Activated CD4-positive, alpha-beta memory T cell treated with anti-CD3 and anti-CD28 coated beads, Interleukin-2, amount 10 ng/mL, durations not matched to agents 7 days and 5 days (primary cell): ENCODE results near the gene PAK6. TPM values are rescaled to one million over a fixed set of nuclear protein-coding genes. Genes with fewer than 3 reads are reported as not detected.

Source experiments
- CTCF ChIA-PET: fragments of 350-600 bp; sonication (Branson Sonifier 250); formaldehyde crosslinking; loops from one replicate; lab custom pipeline; 2021; ENCODE audit warnings: antibody characterized with exemption, inconsistent platforms; lab: Charles Lee
- POLR2A ChIA-PET: fragments of 350-600 bp; sonication (Branson Sonifier 250); formaldehyde crosslinking; loops from one replicate; lab custom pipeline; 2021; ENCODE audit warnings: antibody characterized with exemption; lab: Charles Lee
- DNase-seq: peaks from one replicate; pipeline ENCODE4 v3.0.0-alpha.2; 2020
- H3K27ac Mint-ChIP-seq: one replicate; pipeline ENCODE4 v1.8.0; 2021; ENCODE audit warnings: mild to moderate bottlenecking, mixed read lengths
- H3K27me3 Mint-ChIP-seq: one replicate; pipeline ENCODE4 v1.8.0; 2021; ENCODE audit warnings: mixed read lengths
- H3K36me3 Mint-ChIP-seq: one replicate; pipeline ENCODE4 v1.8.0; 2021; ENCODE audit warnings: low read depth, mixed read lengths
- H3K4me1 Mint-ChIP-seq: one replicate; pipeline ENCODE4 v1.8.0; 2021; ENCODE audit warnings: mixed read lengths
- H3K4me3 Mint-ChIP-seq: one replicate; pipeline ENCODE4 v1.8.0; 2021; ENCODE audit warnings: mild to moderate bottlenecking, mixed read lengths
- H3K9me3 Mint-ChIP-seq: one replicate; pipeline ENCODE4 v1.8.0; 2021; ENCODE audit warnings: mixed read lengths
- total RNA-seq, 2 experiments: library from RNA; stranded (reverse); gene quantifications; one replicate each; pipeline ENCODE4 v1.2.3, GENCODE V29; 2021

PAK6 gene
- total RNA-seq, 2 experiments from 2014 or later, result 0.20 to 0.65 TPM

- Mint-ChIP-seq H3K27ac (no peak overlapping the region), H3K4me1 (peaks cover 17% of the 10 kb centered on the region), H3K9me3 (no peaks in the 10 kb centered on the region), H3K27me3 (peaks cover 43% of the 10 kb centered on the region), H3K4me3 (no peak overlapping the region), H3K36me3 (no peaks in the 10 kb centered on the region)
- POLR2A ChIA-PET, result interaction anchor here (1.2 kb wide), 1 partner anchor 40 kb away, joined by 3 read pairs; no protein-coding TSS in a partner anchor
- DNase-seq, result no peak
- CTCF ChIA-PET, result interaction anchor here (2.4 to 12.3 kb wide), 4 partner anchors 10 to 38 kb away, joined by 10 to 262 read pairs (median 108); partner anchors contain the start of genes CCDC9B and INAFM2
These were observed 74.9 kb downstream of the PAK6 start for GRCh38 chr15:40313531-40314398.

- Mint-ChIP-seq H3K4me3 (no peak overlapping the region), H3K36me3 (no peaks in the 10 kb centered on the region), H3K27ac (no peak overlapping the region), H3K27me3 (peaks cover 46% of the 10 kb centered on the region), H3K4me1 (peaks cover 7% of the 10 kb centered on the region), H3K9me3 (no peaks in the 10 kb centered on the region)
- no peak for DNase-seq
- POLR2A ChIA-PET, result interaction anchor here (1.0 to 1.3 kb wide), 3 partner anchors 9 to 21 kb away, joined by 3 to 5 read pairs (median 3); no protein-coding TSS in a partner anchor
- CTCF ChIA-PET, result interaction anchor here (1.0 to 12.3 kb wide), 3 partner anchors 9 to 36 kb away, joined by 3 to 157 read pairs (median 10); partner anchors contain the start of genes CCDC9B and INAFM2
These were observed 75.9 kb downstream of the PAK6 start for GRCh38 chr15:40314723-40315276.

- Mint-ChIP-seq H3K27ac (no peak overlapping the region), H3K4me3 (no peak overlapping the region), H3K9me3 (no peaks in the 10 kb centered on the region), H3K27me3 (peaks cover 49% of the 10 kb centered on the region), H3K36me3 (no peaks in the 10 kb centered on the region), H3K4me1 (peaks cover 10% of the 10 kb centered on the region)
- no peak for DNase-seq
- POLR2A ChIA-PET, result interaction anchor here (1.6 kb wide), 1 partner anchor 9 kb away, joined by 5 read pairs; the partner anchor contains the start of gene PLCB2
- CTCF ChIA-PET, result interaction anchor here (0.6 to 7.5 kb wide), 3 partner anchors 8 to 205 kb away, joined by 3 to 133 read pairs (median 4); partner anchors contain the start of gene PLCB2
These were observed 78.1 kb downstream of the PAK6 start for GRCh38 chr15:40316931-40317330.

- Mint-ChIP-seq H3K27ac (no peak overlapping the region), H3K36me3 (no peaks in the 10 kb centered on the region), H3K9me3 (no peaks in the 10 kb centered on the region), H3K4me1 (peaks cover 15% of the 10 kb centered on the region), H3K4me3 (no peak overlapping the region), H3K27me3 (peaks cover 45% of the 10 kb centered on the region)
- DNase-seq, result no peak
- ChIA-PET POLR2A (no interaction called here), CTCF (interaction anchor here (1.1 to 7.5 kb wide), 4 partner anchors 9 to 39 kb away, joined by 3 to 133 read pairs (median 52); partner anchors contain the start of gene PLCB2)
These were observed 78.7 kb downstream of the PAK6 start for GRCh38 chr15:40317580-40317979.

GRCh38 chr15:40320409-40320808, 81.5 kb downstream of the PAK6 start:
- POLR2A ChIA-PET, result interaction anchor here (1.2 to 4.3 kb wide), 3 partner anchors 8 to 35 kb away, joined by 3 to 44 read pairs (median 4); partner anchors contain the start of gene PLCB2
- no peak for DNase-seq
- H3K9me3 Mint-ChIP-seq, result no peaks in the 10 kb centered on the region
- no peak overlapping the region for H3K27ac Mint-ChIP-seq
- H3K4me1 Mint-ChIP-seq, result peaks cover 23% of the 10 kb centered on the region
- peaks cover 32% of the 10 kb centered on the region for H3K27me3 Mint-ChIP-seq
- no peak overlapping the region for H3K4me3 Mint-ChIP-seq
- peaks cover 4% of the 10 kb centered on the region for H3K36me3 Mint-ChIP-seq
- CTCF ChIA-PET, result interaction anchor here (0.9 to 7.5 kb wide), 7 partner anchors 11 to 102 kb away, joined by 3 to 133 read pairs (median 11); partner anchors contain the start of gene PLCB2

GRCh38 chr15:40320931-40321371, 82.1 kb downstream of the PAK6 start:
- H3K4me1 Mint-ChIP-seq, result peaks cover 24% of the 10 kb centered on the region
- H3K27me3 Mint-ChIP-seq, result peaks cover 28% of the 10 kb centered on the region
- peak; percentile 63 for DNase-seq
- H3K36me3 Mint-ChIP-seq, result peaks cover 5% of the 10 kb centered on the region
- H3K4me3 Mint-ChIP-seq, result no peak overlapping the region
- H3K27ac Mint-ChIP-seq, result no peak overlapping the region
- ChIA-PET CTCF (interaction anchor here (0.8 to 7.5 kb wide), 7 partner anchors 11 to 102 kb away, joined by 3 to 133 read pairs (median 11); partner anchors contain the start of gene PLCB2), POLR2A (interaction anchor here (1.4 to 4.3 kb wide), 2 partner anchors 13 to 36 kb away, joined by 3 to 44 read pairs; partner anchors contain the start of gene PLCB2)
- H3K9me3 Mint-ChIP-seq, result no peaks in the 10 kb centered on the region

GRCh38 chr15:40322531-40323238, 83.8 kb downstream of the PAK6 start:
- Mint-ChIP-seq H3K27me3 (peaks cover 16% of the 10 kb centered on the region), H3K36me3 (peaks cover 6% of the 10 kb centered on the region), H3K4me3 (peak overlapping the region; percentile 53), H3K9me3 (no peaks in the 10 kb centered on the region), H3K27ac (no peak overlapping the region), H3K4me1 (peaks cover 29% of the 10 kb centered on the region)
- CTCF ChIA-PET, result interaction anchor here (0.8 to 7.5 kb wide), 19 partner anchors 8 to 387 kb away, joined by 3 to 133 read pairs (median 5); partner anchors contain the start of genes ANKRD63, CCDC32, IVD and PLCB2
- POLR2A ChIA-PET, result interaction anchor here (0.8 to 4.3 kb wide), 8 partner anchors 11 to 76 kb away, joined by 3 to 44 read pairs (median 4); partner anchors contain the start of genes CCDC9B, KNSTRN and PLCB2
- DNase-seq, result no peak

- Mint-ChIP-seq H3K36me3 (peaks cover 6% of the 10 kb centered on the region), H3K4me3 (peak within 1 kb of the TSS; percentile 63), H3K27ac (no peak within 1 kb of the TSS), H3K4me1 (peaks cover 34% of the 10 kb centered on the region), H3K27me3 (peaks cover 11% of the 10 kb centered on the region), H3K9me3 (no peaks in the 10 kb centered on the region)
- POLR2A ChIA-PET, result interaction anchor here (0.8 to 4.3 kb wide), 8 partner anchors 10 to 75 kb away, joined by 3 to 44 read pairs (median 4); partner anchors contain the start of genes CCDC9B, KNSTRN and PLCB2
- peak; percentile 89 for DNase-seq
- CTCF ChIA-PET, result interaction anchor here (0.8 to 7.5 kb wide), 19 partner anchors 9 to 388 kb away, joined by 3 to 133 read pairs (median 4); partner anchors contain the start of genes ANKRD63, CCDC32, IVD and PLCB2
These were observed 84.5 kb downstream of the PAK6 start, which contains the start of gene INAFM2 for GRCh38 chr15:40323239-40323952. Gene INAFM2, plus strand, starts transcription at chr15:40323692. Its CDS starts 364 bp downstream, at chr15:40324056.

- H3K27me3 Mint-ChIP-seq, result peaks cover 11% of the 10 kb centered on the region
- no peak for DNase-seq
- POLR2A ChIA-PET, result interaction anchor here (0.6 to 2.0 kb wide), 3 partner anchors 9 to 16 kb away, joined by 3 to 10 read pairs (median 5); partner anchors contain the start of gene PLCB2
- no peak overlapping the region for H3K27ac Mint-ChIP-seq
- H3K9me3 Mint-ChIP-seq, result no peaks in the 10 kb centered on the region
- H3K4me3 Mint-ChIP-seq, result peak overlapping the region; percentile 63
- peaks cover 6% of the 10 kb centered on the region for H3K36me3 Mint-ChIP-seq
- CTCF ChIA-PET, result interaction anchor here (1.0 to 6.9 kb wide), 13 partner anchors 10 to 279 kb away, joined by 3 to 100 read pairs (median 6); partner anchors contain the start of gene PLCB2
- H3K4me1 Mint-ChIP-seq, result peaks cover 42% of the 10 kb centered on the region
These were observed 85.4 kb downstream of the PAK6 start for GRCh38 chr15:40323953-40324937.

GRCh38 chr15:40325188-40325587, 86.3 kb downstream of the PAK6 start:
- Mint-ChIP-seq H3K4me3 (peak overlapping the region; percentile 63), H3K4me1 (peaks cover 44% of the 10 kb centered on the region), H3K36me3 (peaks cover 6% of the 10 kb centered on the region), H3K27ac (no peak overlapping the region), H3K9me3 (no peaks in the 10 kb centered on the region), H3K27me3 (peaks cover 5% of the 10 kb centered on the region)
- CTCF ChIA-PET, result interaction anchor here (1.0 to 6.0 kb wide), 11 partner anchors 9 to 280 kb away, joined by 3 to 84 read pairs (median 5); partner anchors contain the start of gene PLCB2
- no peak for DNase-seq
- POLR2A ChIA-PET, result interaction anchor here (0.6 to 1.3 kb wide), 5 partner anchors 9 to 19 kb away, joined by 3 to 5 read pairs (median 3); partner anchors contain the start of gene PLCB2
